ENCODE results near the gene TXNDC2. TPM values are rescaled to one million over a fixed set of nuclear protein-coding genes. Genes with fewer than 3 reads are reported as not detected.

Gene TXNDC2
- total and polyA plus RNA-seq, 4 donors: under 0.01 to 0.09 TPM; not detected in 2

DNA sequence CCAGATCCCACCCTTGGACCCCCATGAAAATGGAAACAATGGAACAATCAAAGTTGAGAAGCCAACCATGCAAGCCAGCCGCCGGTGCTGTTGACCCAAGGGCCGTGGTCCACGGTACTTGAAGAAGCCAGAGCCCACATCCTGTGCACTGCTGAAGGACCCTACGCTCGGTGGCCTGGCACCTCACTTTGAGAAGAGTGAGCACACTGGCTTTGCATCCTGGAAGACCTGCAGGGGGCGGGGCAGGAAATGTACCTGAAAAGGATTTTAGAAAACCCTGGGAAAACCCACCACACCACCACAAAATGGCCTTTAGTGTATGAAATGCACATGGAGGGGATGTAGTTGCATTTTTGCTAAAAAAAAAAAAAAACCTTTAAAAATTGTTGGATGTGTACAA, 26.5 kb upstream of the TXNDC2 start:
- DNase-seq (ENCODE audit: low spot score): no peak
- no peaks in the 10 kb centered on the region for H3K4me1 ChIP-seq (ENCODE audit: control insufficient read depth in 4 of 4, insufficient read depth in 4 of 4, low read length in 3 of 4)
- no peak overlapping the region for H3K4me3 ChIP-seq (ENCODE audit: low read depth in 1 of 3, low read length in 3 of 3)
- H3K9me3 ChIP-seq (ENCODE audit: control insufficient read depth in 4 of 4, low read length in 3 of 4): no peaks in the 10 kb centered on the region
- no peak overlapping the region for H3K27ac ChIP-seq (ENCODE audit: low read depth in 1 of 2, low read length in 2 of 2)
- TF ChIP-seq HNF4A (conservative IDR thresholded peaks at IDR 0.05) (no peak), GABPA (IDR thresholded peaks at IDR 0.05 in 1 of 2, conservative IDR thresholded peaks at IDR 0.05 in 1 of 2) (no peak), ATF3 (IDR thresholded peaks at IDR 0.05) (no peak), MAX (IDR thresholded peaks at IDR 0.05) (no peak), ZBTB33 (IDR thresholded peaks at IDR 0.05) (no peak), JUND (IDR thresholded peaks at IDR 0.05) (no peak), YY1 (IDR thresholded peaks at IDR 0.05) (no peak), SP1 (IDR thresholded peaks at IDR 0.05) (no peak), FOXA1 (IDR thresholded peaks at IDR 0.05) (no peak), RXRA (IDR thresholded peaks at IDR 0.05) (no peak), NR2F2 (IDR thresholded peaks at IDR 0.05) (no peak), RAD21 (IDR thresholded peaks at IDR 0.05) (no peak), EGR1 (IDR thresholded peaks at IDR 0.05; ENCODE audit: low read depth in 2 of 2) (no peak), FOXA2 (IDR thresholded peaks at IDR 0.05) (no peak), HNF4G (IDR thresholded peaks at IDR 0.05) (no peak), TAF1 (conservative IDR thresholded peaks at IDR 0.05) (no peak)
- TF ChIP-seq, protein P1, sequence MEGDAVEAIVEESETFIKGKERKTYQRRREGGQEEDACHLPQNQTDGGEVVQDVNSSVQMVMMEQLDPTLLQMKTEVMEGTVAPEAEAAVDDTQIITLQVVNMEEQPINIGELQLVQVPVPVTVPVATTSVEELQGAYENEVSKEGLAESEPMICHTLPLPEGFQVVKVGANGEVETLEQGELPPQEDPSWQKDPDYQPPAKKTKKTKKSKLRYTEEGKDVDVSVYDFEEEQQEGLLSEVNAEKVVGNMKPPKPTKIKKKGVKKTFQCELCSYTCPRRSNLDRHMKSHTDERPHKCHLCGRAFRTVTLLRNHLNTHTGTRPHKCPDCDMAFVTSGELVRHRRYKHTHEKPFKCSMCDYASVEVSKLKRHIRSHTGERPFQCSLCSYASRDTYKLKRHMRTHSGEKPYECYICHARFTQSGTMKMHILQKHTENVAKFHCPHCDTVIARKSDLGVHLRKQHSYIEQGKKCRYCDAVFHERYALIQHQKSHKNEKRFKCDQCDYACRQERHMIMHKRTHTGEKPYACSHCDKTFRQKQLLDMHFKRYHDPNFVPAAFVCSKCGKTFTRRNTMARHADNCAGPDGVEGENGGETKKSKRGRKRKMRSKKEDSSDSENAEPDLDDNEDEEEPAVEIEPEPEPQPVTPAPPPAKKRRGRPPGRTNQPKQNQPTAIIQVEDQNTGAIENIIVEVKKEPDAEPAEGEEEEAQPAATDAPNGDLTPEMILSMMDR (IDR thresholded peaks at IDR 0.05; ENCODE audit: low read depth, low read length, missing input control): no peak
- TF ChIP-seq, protein P2, sequence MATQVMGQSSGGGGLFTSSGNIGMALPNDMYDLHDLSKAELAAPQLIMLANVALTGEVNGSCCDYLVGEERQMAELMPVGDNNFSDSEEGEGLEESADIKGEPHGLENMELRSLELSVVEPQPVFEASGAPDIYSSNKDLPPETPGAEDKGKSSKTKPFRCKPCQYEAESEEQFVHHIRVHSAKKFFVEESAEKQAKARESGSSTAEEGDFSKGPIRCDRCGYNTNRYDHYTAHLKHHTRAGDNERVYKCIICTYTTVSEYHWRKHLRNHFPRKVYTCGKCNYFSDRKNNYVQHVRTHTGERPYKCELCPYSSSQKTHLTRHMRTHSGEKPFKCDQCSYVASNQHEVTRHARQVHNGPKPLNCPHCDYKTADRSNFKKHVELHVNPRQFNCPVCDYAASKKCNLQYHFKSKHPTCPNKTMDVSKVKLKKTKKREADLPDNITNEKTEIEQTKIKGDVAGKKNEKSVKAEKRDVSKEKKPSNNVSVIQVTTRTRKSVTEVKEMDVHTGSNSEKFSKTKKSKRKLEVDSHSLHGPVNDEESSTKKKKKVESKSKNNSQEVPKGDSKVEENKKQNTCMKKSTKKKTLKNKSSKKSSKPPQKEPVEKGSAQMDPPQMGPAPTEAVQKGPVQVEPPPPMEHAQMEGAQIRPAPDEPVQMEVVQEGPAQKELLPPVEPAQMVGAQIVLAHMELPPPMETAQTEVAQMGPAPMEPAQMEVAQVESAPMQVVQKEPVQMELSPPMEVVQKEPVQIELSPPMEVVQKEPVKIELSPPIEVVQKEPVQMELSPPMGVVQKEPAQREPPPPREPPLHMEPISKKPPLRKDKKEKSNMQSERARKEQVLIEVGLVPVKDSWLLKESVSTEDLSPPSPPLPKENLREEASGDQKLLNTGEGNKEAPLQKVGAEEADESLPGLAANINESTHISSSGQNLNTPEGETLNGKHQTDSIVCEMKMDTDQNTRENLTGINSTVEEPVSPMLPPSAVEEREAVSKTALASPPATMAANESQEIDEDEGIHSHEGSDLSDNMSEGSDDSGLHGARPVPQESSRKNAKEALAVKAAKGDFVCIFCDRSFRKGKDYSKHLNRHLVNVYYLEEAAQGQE (IDR thresholded peaks at IDR 0.05): no peak
- H3K27me3 ChIP-seq (ENCODE audit: control insufficient read depth in 4 of 4, insufficient read depth in 4 of 4, low read length in 3 of 4): peaks cover 0 to 2% (median 0%) of the 10 kb centered on the region in 4 donors
- 91% methylated on average over 7 of the region's 7 CpGs for WGBS
- H3K9ac ChIP-seq (ENCODE audit: low read depth in 1 of 2, low read length in 2 of 2): no peak overlapping the region
- H3K36me3 ChIP-seq (ENCODE audit: control insufficient read depth in 4 of 4, insufficient read depth in 3 of 4, low read depth in 1 of 4, low read length in 3 of 4): no peaks in the 10 kb centered on the region

All from liver (tissue), 9 donors.